Peyer's patch (tissue), 4 donors: Measurements from ENCODE around the gene DOK6.

ENCODE experiments used
- CTCF ChIP-seq, 6 experiments: fragments of 450-650 bp in 4 of 6; fragments of 200-600 bp in 2 of 6; sonication (generic) in 1 of 6; IDR thresholded peaks; one replicate each; pipeline ENCODE4 v1.5.1; 2017 to 2019; ENCODE audit warnings: antibody characterized with exemption in 6 of 6, mild to moderate bottlenecking in 3 of 6, moderate library complexity in 1 of 6
- POLR2A ChIP-seq, 2 donors: fragments of 450-650 bp; IDR thresholded peaks; one replicate each; pipeline ENCODE4 v1.5.1; 2017; ENCODE audit warnings: antibody characterized with exemption in 2 of 2, mild to moderate bottlenecking in 2 of 2, moderate library complexity in 2 of 2

GRCh38 chr18:69626643-69627242, 226.1 kb downstream of the DOK6 start:
- TF ChIP-seq POLR2A (IDR thresholded peaks at IDR 0.05) (no peak), CTCF (IDR thresholded peaks at IDR 0.05) (no peak)
